GM12892 (cell line): ENCODE results near the gene GSTA4. TPM values are rescaled to one million over a fixed set of nuclear protein-coding genes. Genes with fewer than 3 reads are reported as not detected.
A peak's percentile ranks its signal among the peaks of the same experiment; 100 is the strongest.

Experiments used
- DNase-seq: peaks from one replicate; pipeline ENCODE4 v3.0.0; 2011; ENCODE audit not compliant: insufficient read length
- FAIRE-seq: peaks from 2 replicates; lab custom pipeline; 2011; peaks lifted over from hg19 to GRCh38; lab: Jason Lieb, UNC
- POLR2A ChIP-seq: IDR thresholded peaks from 2 replicates; pipeline ENCODE4 v1.6.1; 2011; ENCODE audit warnings: low read depth, low read length, control low read depth
- POLR2AphosphoS5 ChIP-seq: IDR thresholded peaks from 2 replicates; pipeline ENCODE4 v1.6.1; 2011; ENCODE audit warnings: low read depth, low read length, control low read depth
- TAF1 ChIP-seq: IDR thresholded peaks from 2 replicates; pipeline ENCODE4 v1.6.1; 2011; ENCODE audit warnings: low read depth, mild to moderate bottlenecking, control low read depth, low read length, borderline replicate concordance
- polyA plus RNA-seq: library from polyadenylated mRNA; unstranded; fragments of >200 nt; gene quantifications from one replicate; pipeline ENCODE4 v1.2.1, GENCODE V29; 2012; ENCODE audit warnings: missing spikeins, inconsistent platforms; ENCODE audit not compliant: missing spikeins

Gene GSTA4, protein sequence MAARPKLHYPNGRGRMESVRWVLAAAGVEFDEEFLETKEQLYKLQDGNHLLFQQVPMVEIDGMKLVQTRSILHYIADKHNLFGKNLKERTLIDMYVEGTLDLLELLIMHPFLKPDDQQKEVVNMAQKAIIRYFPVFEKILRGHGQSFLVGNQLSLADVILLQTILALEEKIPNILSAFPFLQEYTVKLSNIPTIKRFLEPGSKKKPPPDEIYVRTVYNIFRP
- polyA plus RNA-seq, result 3.5 TPM

DNA sequence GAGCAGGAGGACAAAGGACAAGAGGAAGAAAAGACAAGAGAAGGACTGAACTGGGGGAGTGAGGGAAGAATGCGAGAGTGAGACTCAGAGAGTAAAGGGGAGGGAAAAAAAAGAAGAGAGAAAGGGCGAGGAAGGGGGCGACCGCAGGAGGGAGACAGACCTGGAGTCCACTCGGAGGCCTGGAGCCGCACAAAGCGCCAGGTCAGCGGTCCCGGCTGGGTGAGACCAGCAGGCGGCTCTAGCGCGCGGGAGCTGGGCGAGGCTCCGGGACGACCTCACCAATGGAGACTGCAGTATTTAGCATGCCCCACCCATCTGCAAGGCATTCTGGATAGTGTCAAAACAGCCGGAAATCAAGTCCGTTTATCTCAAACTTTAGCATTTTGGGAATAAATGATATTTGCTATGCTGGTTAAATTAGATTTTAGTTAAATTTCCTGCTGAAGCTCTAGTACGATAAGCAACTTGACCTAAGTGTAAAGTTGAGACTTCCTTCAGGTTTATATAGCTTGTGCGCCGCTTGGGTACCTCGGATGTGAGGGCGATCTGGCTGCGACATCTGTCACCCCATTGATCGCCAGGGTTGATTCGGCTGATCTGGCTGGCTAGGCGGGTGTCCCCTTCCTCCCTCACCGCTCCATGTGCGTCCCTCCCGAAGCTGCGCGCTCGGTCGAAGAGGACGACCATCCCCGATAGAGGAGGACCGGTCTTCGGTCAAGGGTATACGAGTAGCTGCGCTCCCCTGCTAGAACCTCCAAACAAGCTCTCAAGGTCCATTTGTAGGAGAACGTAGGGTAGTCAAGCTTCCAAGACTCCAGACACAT is at the start of gene GSTA4:
Gene GSTA4, minus strand, starts transcription at position 196 of the 824 bp plus-strand sequence. CDS start 1,041 bp downstream, outside the sequence.
- DNase-seq, result peak; percentile 77
- FAIRE-seq, result peak; percentile 90
- peak; percentile 67; the same call in 1 of the 2 replicates for TF ChIP-seq POLR2AphosphoS5
- TF ChIP-seq POLR2A, result peak; percentile 47; the same call in 1 of the 2 replicates

DNA sequence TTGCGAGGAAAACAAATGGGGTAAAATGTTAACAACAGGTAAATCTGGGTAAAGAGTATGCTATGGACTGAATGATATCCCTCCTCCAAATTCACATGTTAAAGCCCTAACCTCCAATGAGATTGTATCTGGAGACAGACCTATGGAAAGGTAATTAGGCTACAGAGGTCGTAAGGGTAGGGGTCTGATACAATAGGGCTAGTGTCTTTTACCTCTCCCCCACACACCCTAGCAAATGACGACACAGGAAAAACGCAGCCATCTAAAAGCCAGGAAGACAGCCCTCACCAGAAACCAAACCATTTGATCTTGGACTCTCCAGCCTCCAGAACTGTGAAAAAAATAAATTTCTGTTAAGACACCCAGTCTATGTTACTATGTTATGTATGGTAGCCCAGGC is 49.5 kb upstream of the GSTA4 start:
- DNase-seq (no peak), FAIRE-seq (no peak)
- no peak for TF ChIP-seq TAF1
- TF ChIP-seq POLR2A, result no peak

DNA sequence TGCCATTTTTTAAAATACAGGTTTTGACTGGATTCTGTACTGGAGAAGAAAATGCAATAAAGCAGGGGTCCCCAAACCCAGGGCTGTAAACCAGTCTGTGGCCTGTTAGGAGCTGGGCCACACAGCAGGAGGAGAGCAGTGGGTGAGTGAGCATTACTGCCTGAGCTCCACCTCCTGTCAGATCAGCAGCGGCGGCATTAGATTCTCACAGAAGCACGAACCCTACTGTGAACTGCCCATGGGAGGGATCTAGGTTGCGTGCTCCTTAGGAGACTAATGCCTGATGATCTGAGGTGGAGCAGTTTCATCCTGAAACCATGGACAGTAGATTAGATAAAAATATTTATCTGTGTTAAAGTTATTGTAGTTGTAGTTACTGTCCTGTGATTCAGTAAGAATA is 49.0 kb upstream of the GSTA4 start:
- DNase-seq, result no peak
- FAIRE-seq, result no peak
- TF ChIP-seq POLR2AphosphoS5, result no peak

DNA sequence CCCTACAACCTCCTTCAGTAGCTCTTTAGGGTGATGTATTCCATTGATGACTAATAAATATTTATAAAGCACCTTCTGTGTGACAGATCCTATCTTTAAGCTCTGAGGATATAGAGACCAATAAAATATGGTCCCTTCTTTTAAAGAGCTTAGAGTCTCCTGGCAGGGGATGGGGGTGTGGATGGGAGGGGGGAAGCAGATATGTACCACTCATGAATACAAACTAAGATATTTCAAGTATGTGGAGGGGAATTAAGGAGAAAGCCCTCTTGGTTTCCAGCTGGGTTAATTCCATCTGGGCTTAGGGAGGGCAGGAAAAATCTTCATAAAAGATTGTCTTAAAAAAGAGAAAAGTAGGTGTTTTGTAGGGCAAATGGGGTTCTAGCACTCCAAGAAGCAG is 48.5 kb upstream of the GSTA4 start:
- no peak for FAIRE-seq
- no peak for DNase-seq
- no peak for TF ChIP-seq POLR2AphosphoS5
- no peak for TF ChIP-seq POLR2A
- TF ChIP-seq TAF1, result no peak

DNA sequence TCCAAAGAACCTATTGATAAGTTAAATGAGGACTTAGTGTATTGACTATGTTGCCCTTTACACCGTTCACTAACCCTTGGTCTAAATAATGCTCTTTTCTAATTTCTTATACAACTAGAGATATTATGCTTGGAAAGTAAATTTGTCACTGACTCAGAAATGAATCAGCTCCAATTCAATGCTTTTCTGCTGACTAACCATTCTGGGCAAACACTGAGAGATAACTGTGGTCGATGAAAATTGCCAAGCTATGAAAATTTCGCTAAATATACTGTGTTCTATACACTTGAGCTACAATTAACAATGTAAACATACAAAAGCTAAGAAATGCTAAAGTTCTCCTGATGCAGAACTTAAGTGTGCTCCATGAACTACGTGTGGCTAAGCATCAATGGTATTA is 47.0 kb upstream of the GSTA4 start:
- no peak for TF ChIP-seq TAF1
- no peak for DNase-seq
- FAIRE-seq, result no peak

DNA sequence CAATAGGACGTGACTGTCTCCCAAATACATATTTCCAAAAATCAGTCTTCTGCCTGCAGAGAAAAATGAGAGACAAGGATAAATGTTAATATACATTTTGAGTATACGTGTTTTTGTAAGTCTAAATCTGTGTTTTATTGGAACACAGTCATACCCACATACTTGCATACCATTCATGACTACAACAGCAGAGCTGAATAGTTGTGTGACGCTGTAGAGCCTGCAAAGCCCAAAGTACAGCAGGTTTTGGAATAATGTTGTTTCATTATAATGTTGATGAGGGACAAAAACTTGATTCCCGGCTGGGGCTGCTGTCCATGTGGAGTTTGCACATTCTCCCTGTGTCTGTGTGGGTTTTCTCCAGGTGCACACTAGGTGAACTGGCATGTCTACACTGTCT is 46.3 kb upstream of the GSTA4 start:
- FAIRE-seq (no peak), DNase-seq (no peak)
- TF ChIP-seq POLR2A (no peak), TAF1 (no peak), POLR2AphosphoS5 (no peak)

DNA sequence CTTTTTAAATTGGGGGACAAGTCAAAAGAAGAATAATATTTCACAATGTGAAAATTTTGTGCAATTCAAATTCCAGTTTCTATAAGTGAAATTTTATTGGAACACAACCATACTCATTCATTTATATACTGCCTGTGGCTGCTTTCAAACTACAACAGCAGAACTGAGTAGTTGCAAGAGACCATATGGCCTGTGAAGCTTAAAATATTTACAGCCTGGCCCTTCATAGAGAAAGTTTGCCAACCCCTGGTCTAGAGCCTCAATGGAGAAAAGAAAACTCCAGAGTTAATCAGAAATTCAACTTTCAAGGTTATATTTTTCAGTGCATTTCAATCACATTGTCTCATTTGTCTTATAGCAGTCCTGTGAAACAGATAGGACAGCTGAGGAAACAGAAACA is 43.5 kb upstream of the GSTA4 start:
- DNase-seq (no peak), FAIRE-seq (no peak)
- no peak for TF ChIP-seq POLR2A
- no peak for TF ChIP-seq POLR2AphosphoS5
- TF ChIP-seq TAF1, result no peak

DNA sequence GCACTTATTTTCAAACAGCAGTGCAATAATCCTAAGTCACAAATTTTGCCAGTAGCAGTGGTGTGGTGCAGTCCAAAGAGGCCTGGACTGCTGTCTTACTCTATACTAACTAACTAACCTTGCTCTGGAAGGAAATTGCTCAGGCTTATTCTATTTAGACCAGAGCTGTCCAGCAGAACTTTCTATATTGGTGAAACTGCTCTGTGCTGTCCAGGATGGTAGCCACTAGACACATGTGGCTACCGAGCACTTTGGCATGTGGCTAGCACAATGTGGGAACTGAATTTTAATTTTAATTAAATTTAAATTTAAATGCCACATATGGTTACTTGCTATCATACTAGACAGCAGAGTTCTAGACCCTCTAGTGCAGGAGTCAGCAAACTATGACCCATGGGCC is 43.1 kb upstream of the GSTA4 start:
- DNase-seq (no peak), FAIRE-seq (no peak)
- no peak for TF ChIP-seq POLR2AphosphoS5
- no peak for TF ChIP-seq POLR2A
- no peak for TF ChIP-seq TAF1

DNA sequence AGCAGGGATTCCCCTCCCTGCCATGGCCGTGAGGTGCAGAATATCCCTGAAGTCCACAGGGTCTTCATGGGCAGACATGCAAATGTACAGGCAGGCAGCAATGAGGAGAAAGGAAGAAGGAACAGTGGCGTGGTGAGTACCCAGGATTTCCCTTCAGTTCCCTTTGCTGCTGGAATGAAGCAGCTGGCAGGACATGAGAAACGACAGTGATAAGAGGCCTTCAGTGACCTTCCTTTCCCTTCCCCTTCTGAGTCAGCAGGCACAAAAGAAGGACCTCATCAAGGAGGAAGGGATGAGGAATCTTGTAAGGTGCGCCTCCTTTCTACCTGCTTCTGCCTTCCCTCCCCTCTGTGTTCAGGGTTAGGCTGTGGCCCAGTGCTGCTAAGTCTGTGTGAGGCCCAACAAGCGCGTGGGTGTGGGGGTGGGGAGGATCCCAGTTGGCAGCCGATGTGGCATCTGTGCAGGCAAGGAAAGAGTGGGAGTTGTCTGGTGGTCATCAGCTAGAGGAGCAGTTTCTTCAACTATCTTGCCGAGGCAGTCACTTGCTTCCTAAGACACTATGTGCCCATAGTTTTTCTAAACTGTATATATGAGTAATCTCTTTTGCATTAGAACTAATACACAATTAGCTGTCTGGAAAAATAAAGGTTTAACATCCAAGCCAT is 40.6 kb upstream of the GSTA4 start:
- TF ChIP-seq POLR2AphosphoS5, result no peak
- TF ChIP-seq POLR2A, result no peak
- TF ChIP-seq TAF1, result no peak
- FAIRE-seq (no peak), DNase-seq (no peak)

DNA sequence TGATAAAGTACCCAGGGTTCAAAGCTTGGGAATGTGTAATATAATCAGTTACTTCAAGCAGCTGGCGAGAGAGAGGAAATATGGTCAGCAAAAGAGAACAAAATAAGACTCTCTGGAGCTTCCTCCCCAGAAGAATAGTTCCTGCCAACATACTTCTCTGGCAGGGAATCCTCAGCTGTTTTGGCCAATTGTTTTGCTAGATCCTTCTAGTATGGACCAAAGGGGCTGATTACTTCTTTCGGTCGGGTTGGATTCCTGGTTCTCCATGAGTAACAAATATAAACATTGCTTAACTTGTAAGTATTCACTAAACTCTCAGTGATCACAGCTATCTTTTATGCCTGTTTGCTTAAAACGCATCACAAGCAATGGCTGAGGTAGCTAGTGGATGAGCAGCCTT is 38.7 kb upstream of the GSTA4 start:
- DNase-seq (no peak), FAIRE-seq (no peak)
- TF ChIP-seq POLR2AphosphoS5 (no peak), TAF1 (no peak), POLR2A (no peak)

DNA sequence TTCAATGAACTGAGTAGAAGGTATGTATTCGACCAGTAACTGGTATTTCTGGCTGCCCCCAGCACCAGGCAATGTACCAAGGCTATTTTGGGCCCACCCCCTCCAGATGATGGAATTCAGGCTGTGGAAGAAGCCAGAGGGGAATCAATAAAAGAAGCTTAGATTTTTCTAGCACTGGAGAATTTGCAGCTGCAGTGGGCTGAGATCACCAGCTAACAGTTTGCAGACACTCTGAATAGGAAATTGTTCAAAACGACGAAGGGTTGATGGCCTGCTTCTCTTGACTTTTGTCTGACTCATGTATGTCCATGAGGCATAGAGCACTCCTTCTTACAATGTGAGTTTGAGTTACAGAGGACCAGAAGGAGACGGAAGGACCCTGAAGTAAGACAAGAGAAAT is 37.8 kb upstream of the GSTA4 start:
- DNase-seq (no peak), FAIRE-seq (no peak)
- no peak for TF ChIP-seq TAF1
- no peak for TF ChIP-seq POLR2A
- TF ChIP-seq POLR2AphosphoS5, result no peak

DNA sequence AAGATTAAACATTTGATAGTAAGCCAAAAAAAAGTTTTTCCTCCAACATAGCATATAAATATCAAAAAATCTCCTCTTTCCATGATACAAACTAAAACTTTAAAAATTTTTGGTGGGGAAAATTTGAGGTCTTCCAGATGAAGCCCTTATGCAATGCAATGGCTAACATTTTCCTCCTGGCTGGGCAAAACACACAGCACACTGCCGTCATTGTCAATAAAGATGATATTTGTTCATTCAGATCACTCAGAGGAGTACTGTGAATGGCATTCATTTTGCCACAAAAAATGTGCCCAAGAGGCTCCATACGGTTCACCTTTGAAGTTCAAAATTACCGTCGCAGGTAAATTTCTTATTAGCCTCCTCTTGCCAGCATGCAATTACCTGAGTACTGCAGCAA is 36.2 kb upstream of the GSTA4 start:
- FAIRE-seq (no peak), DNase-seq (no peak)
- TF ChIP-seq TAF1 (no peak), POLR2AphosphoS5 (no peak), POLR2A (no peak)
